Measurements from ENCODE around the gene RGL2. TPM values are rescaled to one million over a fixed set of nuclear protein-coding genes. Genes with fewer than 3 reads are reported as not detected.
A peak's percentile ranks its signal among the peaks of the same experiment; 100 is the strongest.

Gene RGL2
- total RNA-seq, 2 experiments from 2014 or later, result 52.6 to 52.8 TPM

- no peaks in the 10 kb centered on the region for H3K27me3 Mint-ChIP-seq
- H3K4me1 Mint-ChIP-seq, result peaks cover 39% of the 10 kb centered on the region
- ChIA-PET POLR2A (no interaction called here), CTCF (interaction anchor here (0.7 kb wide), 1 partner anchor 13 kb away, joined by 3 read pairs; no protein-coding TSS in a partner anchor)
- no peak for DNase-seq
- no peak overlapping the region for H3K4me3 Mint-ChIP-seq
- H3K27ac Mint-ChIP-seq, result no peak overlapping the region
- peaks cover 33% of the 10 kb centered on the region for H3K36me3 Mint-ChIP-seq (ENCODE audit: low read depth)
- no peaks in the 10 kb centered on the region for H3K9me3 Mint-ChIP-seq
Measured at GRCh38 chr6:33252759-33253158, 46.0 kb downstream of the RGL2 start.

DNA sequence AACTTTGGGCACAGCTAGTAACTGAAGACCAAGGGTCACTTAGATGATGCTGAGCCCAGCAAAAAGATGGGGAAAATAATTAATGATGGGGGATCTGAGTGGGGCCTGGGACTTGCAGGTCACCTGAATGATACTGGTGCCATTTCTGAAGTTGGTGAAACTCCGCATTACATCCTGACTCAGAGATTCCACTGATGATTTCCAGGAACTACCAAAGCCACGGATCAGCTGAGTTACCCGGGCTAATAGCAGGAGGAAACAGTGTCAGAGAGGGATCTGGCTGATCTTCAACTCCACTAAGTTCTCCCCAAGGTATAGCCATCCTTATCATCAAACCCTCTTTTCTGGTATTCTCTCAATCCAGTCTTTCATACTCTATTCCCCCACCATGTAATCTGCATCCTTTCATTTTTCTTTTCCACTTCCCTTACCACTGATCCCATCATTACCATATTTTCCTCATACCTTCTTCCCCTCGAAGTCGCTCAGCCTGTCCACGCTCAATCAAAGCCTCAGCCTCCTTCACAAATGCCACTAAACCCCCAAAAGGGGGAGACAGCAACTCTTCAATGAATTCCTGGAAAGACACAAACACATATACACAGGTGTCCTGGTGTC, 47.2 kb downstream of the RGL2 start:
- POLR2A ChIA-PET, result interaction anchor here (0.6 kb wide), 1 partner anchor 48 kb away, joined by 4 read pairs; no protein-coding TSS in a partner anchor
- peak overlapping the region; percentile 73 for H3K27ac Mint-ChIP-seq
- DNase-seq, result no peak
- peaks cover 3% of the 10 kb centered on the region for H3K27me3 Mint-ChIP-seq
- no peaks in the 10 kb centered on the region for H3K9me3 Mint-ChIP-seq
- peak overlapping the region; percentile 20 for H3K4me3 Mint-ChIP-seq
- H3K36me3 Mint-ChIP-seq (ENCODE audit: low read depth), result peaks cover 32% of the 10 kb centered on the region
- peaks cover 39% of the 10 kb centered on the region for H3K4me1 Mint-ChIP-seq
- CTCF ChIA-PET, result interaction anchor here (0.6 to 1.8 kb wide), 3 partner anchors 21 to 33 kb away, joined by 3 to 6 read pairs (median 5); partner anchors contain the start of genes B3GALT4, RPS18 and VPS52

GRCh38 chr6:33250731-33251130, 48.0 kb downstream of the RGL2 start:
- POLR2A ChIA-PET, result no interaction called here
- Mint-ChIP-seq H3K4me3 (peak overlapping the region; percentile 86), H3K9me3 (no peaks in the 10 kb centered on the region), H3K27ac (peak overlapping the region; percentile 97), H3K4me1 (peaks cover 39% of the 10 kb centered on the region), H3K27me3 (peaks cover 4% of the 10 kb centered on the region), H3K36me3 (ENCODE audit: low read depth) (peaks cover 29% of the 10 kb centered on the region)
- CTCF ChIA-PET, result interaction anchor here (0.6 to 3.8 kb wide), 6 partner anchors 11 to 54 kb away, joined by 3 to 24 read pairs (median 6); partner anchors contain the start of genes B3GALT4, RING1, RPS18 and VPS52
- DNase-seq, result no peak

- CTCF ChIA-PET, result interaction anchor here (0.7 to 4.3 kb wide), 16 partner anchors 12 to 130 kb away, joined by 3 to 30 read pairs (median 8); partner anchors contain the start of genes B3GALT4, RING1 and VPS52
- H3K27me3 Mint-ChIP-seq, result peaks cover 4% of the 10 kb centered on the region
- peak overlapping the region; percentile 97 for H3K27ac Mint-ChIP-seq
- peaks cover 28% of the 10 kb centered on the region for H3K36me3 Mint-ChIP-seq (ENCODE audit: low read depth)
- H3K9me3 Mint-ChIP-seq, result no peaks in the 10 kb centered on the region
- H3K4me1 Mint-ChIP-seq, result peaks cover 39% of the 10 kb centered on the region
- H3K4me3 Mint-ChIP-seq, result peak overlapping the region; percentile 86
- POLR2A ChIA-PET, result interaction anchor here (0.6 to 2.2 kb wide), 4 partner anchors 22 to 217 kb away, joined by 3 to 7 read pairs (median 4); partner anchors contain the start of genes B3GALT4, RPS18 and VPS52
- peak; percentile 10 for DNase-seq
Measured at GRCh38 chr6:33249732-33250630, 48.8 kb downstream of the RGL2 start.

- Mint-ChIP-seq H3K27me3 (peaks cover 4% of the 10 kb centered on the region), H3K27ac (peak overlapping the region; percentile 97), H3K4me1 (peaks cover 39% of the 10 kb centered on the region), H3K36me3 (ENCODE audit: low read depth) (peaks cover 28% of the 10 kb centered on the region), H3K4me3 (peak overlapping the region; percentile 86), H3K9me3 (no peaks in the 10 kb centered on the region)
- DNase-seq, result peak; percentile 98
- POLR2A ChIA-PET, result interaction anchor here (0.6 to 2.2 kb wide), 5 partner anchors 23 to 276 kb away, joined by 3 to 7 read pairs (median 3); partner anchors contain the start of genes B3GALT4, RING1, RPS18 and VPS52
- CTCF ChIA-PET, result interaction anchor here (0.6 to 4.3 kb wide), 44 partner anchors 10 to 265 kb away, joined by 3 to 30 read pairs (median 5); partner anchors contain the start of genes B3GALT4, COL11A2, PFDN6 and RING1
Measured at GRCh38 chr6:33248932-33249731, 49.6 kb downstream of the RGL2 start.

DNA sequence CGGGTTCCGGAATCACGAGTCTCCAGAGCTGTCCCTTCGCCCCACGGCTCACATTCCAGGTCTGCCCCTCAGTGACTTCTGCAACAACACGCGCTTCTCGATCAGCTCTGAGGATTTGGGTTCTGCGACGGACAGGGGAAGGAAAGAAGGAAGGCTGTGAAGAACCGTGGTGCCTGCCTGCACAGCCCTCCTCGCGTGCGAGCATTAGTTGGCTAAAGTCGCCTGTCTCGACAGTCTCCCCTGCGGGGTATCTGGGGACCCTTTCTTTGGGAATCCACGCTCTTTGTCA, 50.2 kb downstream of the RGL2 start:
- no peak for DNase-seq
- peaks cover 39% of the 10 kb centered on the region for H3K4me1 Mint-ChIP-seq
- ChIA-PET POLR2A (interaction anchor here (0.9 to 2.2 kb wide), 4 partner anchors 23 to 275 kb away, joined by 3 to 7 read pairs (median 4); partner anchors contain the start of genes B3GALT4, RING1, RPS18 and VPS52), CTCF (interaction anchor here (0.6 to 4.3 kb wide), 48 partner anchors 9 to 395 kb away, joined by 3 to 30 read pairs (median 5); partner anchors contain the start of genes B3GALT4, COL11A2, HLA-DPA1 and PFDN6)
- no peaks in the 10 kb centered on the region for H3K9me3 Mint-ChIP-seq
- peak overlapping the region; percentile 86 for H3K4me3 Mint-ChIP-seq
- peak overlapping the region; percentile 97 for H3K27ac Mint-ChIP-seq
- peaks cover 4% of the 10 kb centered on the region for H3K27me3 Mint-ChIP-seq
- H3K36me3 Mint-ChIP-seq (ENCODE audit: low read depth), result peaks cover 26% of the 10 kb centered on the region

- Mint-ChIP-seq H3K27ac (peak overlapping the region; percentile 97), H3K36me3 (ENCODE audit: low read depth) (peaks cover 26% of the 10 kb centered on the region), H3K4me3 (peak overlapping the region; percentile 86), H3K27me3 (peaks cover 8% of the 10 kb centered on the region), H3K9me3 (no peaks in the 10 kb centered on the region), H3K4me1 (peaks cover 40% of the 10 kb centered on the region)
- POLR2A ChIA-PET, result interaction anchor here (0.9 to 2.2 kb wide), 4 partner anchors 24 to 275 kb away, joined by 3 to 7 read pairs (median 4); partner anchors contain the start of genes B3GALT4, RING1, RPS18 and VPS52
- CTCF ChIA-PET, result interaction anchor here (0.6 to 4.3 kb wide), 50 partner anchors 9 to 394 kb away, joined by 3 to 30 read pairs (median 5); partner anchors contain the start of genes B3GALT4, COL11A2, HLA-DPA1 and PFDN6
- DNase-seq, result peak; percentile 94
Measured at GRCh38 chr6:33247977-33248642, 50.6 kb downstream of the RGL2 start.

DNA sequence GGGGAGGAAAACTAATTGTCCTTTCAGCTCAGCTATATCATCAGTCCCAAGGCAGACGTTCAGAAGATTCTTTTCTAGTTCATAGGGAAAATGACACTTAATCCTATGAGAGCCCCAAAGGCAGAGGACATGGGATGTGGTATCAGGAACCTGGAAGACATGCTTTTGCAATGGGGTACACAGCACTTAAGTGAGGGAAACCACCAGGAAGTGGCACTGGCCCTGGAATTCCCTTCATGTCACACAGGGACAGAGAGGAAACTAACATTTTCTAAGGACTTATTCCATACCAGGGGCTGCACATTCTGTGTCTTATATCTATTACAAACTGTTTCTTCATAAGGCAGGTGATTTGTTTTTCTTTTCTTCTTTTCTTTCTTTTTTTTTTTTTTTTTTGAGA, 55.3 kb downstream of the RGL2 start:
- no peaks in the 10 kb centered on the region for H3K9me3 Mint-ChIP-seq
- POLR2A ChIA-PET, result no interaction called here
- H3K27me3 Mint-ChIP-seq, result peaks cover 27% of the 10 kb centered on the region
- H3K4me3 Mint-ChIP-seq, result no peak overlapping the region
- CTCF ChIA-PET, result interaction anchor here (0.6 to 0.8 kb wide), 2 partner anchors 10 to 119 kb away, joined by 3 to 4 read pairs; no protein-coding TSS in a partner anchor
- DNase-seq, result no peak
- no peaks in the 10 kb centered on the region for H3K36me3 Mint-ChIP-seq (ENCODE audit: low read depth)
- H3K4me1 Mint-ChIP-seq, result peaks cover 20% of the 10 kb centered on the region
- H3K27ac Mint-ChIP-seq, result no peak overlapping the region

GRCh38 chr6:33241968-33242367, 56.8 kb downstream of the RGL2 start:
- Mint-ChIP-seq H3K36me3 (ENCODE audit: low read depth) (no peaks in the 10 kb centered on the region), H3K9me3 (no peaks in the 10 kb centered on the region), H3K4me1 (peaks cover 14% of the 10 kb centered on the region), H3K27ac (peak overlapping the region; percentile 67), H3K4me3 (no peak overlapping the region), H3K27me3 (peaks cover 27% of the 10 kb centered on the region)
- DNase-seq, result no peak
- ChIA-PET POLR2A (no interaction called here), CTCF (interaction anchor here (0.9 kb wide), 1 partner anchor 35 kb away, joined by 3 read pairs; the partner anchor contains the start of gene B3GALT4)
